Type B pancreatic cell (in vitro differentiated cells): ENCODE measurements around the gene GPR17. TPM values are rescaled to one million over a fixed set of nuclear protein-coding genes. Genes with fewer than 3 reads are reported as not detected.

Source experiments
- total RNA-seq: library from RNA; stranded (reverse); gene quantifications from 2 replicates; pipeline ENCODE4 v1.2.1, GENCODE V29; 2021; ENCODE audit warnings: low replicate concordance

GPR17 gene
- total RNA-seq, 1 donor from 2014 or later, result 0.19 TPM

Other genes starting within 250 kb of the GPR17 start
- 8.9 and 18.7 TPM in 2 replicates for gene PROC, start 227.7 kb upstream of the GPR17 start, total RNA-seq
- 45.3 and 46.1 TPM in 2 replicates for gene IWS1, start 119.7 kb upstream of the GPR17 start, total RNA-seq
- gene MYO7B, start 110.5 kb upstream of the GPR17 start, total RNA-seq, result 1.7 and 5.0 TPM in 2 replicates
- gene LIMS2, start 29.4 kb downstream of the GPR17 start, total RNA-seq, result 13.1 and 20.5 TPM in 2 replicates
- 10.7 and 12.5 TPM in 2 replicates for gene SFT2D3, start 55.3 kb downstream of the GPR17 start, total RNA-seq
- 54.7 and 58.4 TPM in 2 replicates for gene WDR33, start 165.0 kb downstream of the GPR17 start, total RNA-seq
- gene POLR2D, start 212.0 kb downstream of the GPR17 start, total RNA-seq, result 36.0 and 52.6 TPM in 2 replicates
- gene AMMECR1L, start 239.8 kb downstream of the GPR17 start, total RNA-seq, result 20.1 and 21.9 TPM in 2 replicates